Tibial nerve (tissue), 4 donors: Measurements from ENCODE around the gene PCDH9. TPM values are rescaled to one million over a fixed set of nuclear protein-coding genes. Genes with fewer than 3 reads are reported as not detected.

Experiments
- DNase-seq, 2 donors: peaks; one replicate each; pipeline ENCODE4 v3.0.0-alpha.2; 2019; ENCODE audit warnings: low spot score in 2 of 2
- H3K27ac ChIP-seq, 4 donors: fragments of 200-600 bp; sonication (generic) in 3 of 4; one replicate each; pipeline ENCODE4 v1.5.1; 2017 to 2019; ENCODE audit warnings: mild to moderate bottlenecking in 1 of 4
- H3K27me3 ChIP-seq, 2 donors: fragments of 200-600 bp; sonication (generic) in 1 of 2; one replicate each; pipeline versions ENCODE4 v1.5.1 to v1.6.0; 2017 to 2019
- H3K36me3 ChIP-seq, 3 donors: fragments of 200-600 bp; sonication (generic); one replicate each; pipeline ENCODE4 v1.5.1; 2018 to 2019
- H3K4me1 ChIP-seq, 4 donors: fragments of 200-600 bp; sonication (generic) in 3 of 4; one replicate each; pipeline ENCODE4 v1.5.1; 2017 to 2019
- H3K4me3 ChIP-seq, 4 donors: fragments of 200-600 bp; sonication (generic) in 3 of 4; one replicate each; pipeline ENCODE4 v1.5.1; 2017 to 2019; ENCODE audit warnings: mild to moderate bottlenecking in 1 of 4, moderate library complexity in 1 of 4
- H3K9me3 ChIP-seq, 4 donors: fragments of 200-600 bp; sonication (generic) in 3 of 4; one replicate each; pipeline ENCODE4 v1.5.1; 2017 to 2019
- CTCF ChIP-seq, 5 experiments: fragments of 200-600 bp in 3 of 5; fragments of 450-650 bp in 2 of 5; sonication (generic) in 3 of 5; IDR thresholded peaks; one replicate each; pipeline ENCODE4 v1.5.1; 2016 to 2019; ENCODE audit warnings: antibody characterized with exemption in 5 of 5, mild to moderate bottlenecking in 3 of 5, moderate library complexity in 2 of 5
- EP300 ChIP-seq, 2 donors: sonication (generic); formaldehyde crosslinking; IDR thresholded peaks; one replicate each; pipeline ENCODE4 v1.6.1; 2017; ENCODE audit warnings: antibody characterized with exemption in 2 of 2, mild to moderate bottlenecking in 1 of 2
- POLR2A ChIP-seq, 2 donors: fragments of 450-650 bp; IDR thresholded peaks; one replicate each; pipeline ENCODE4 v1.6.1; 2017; ENCODE audit warnings: antibody characterized with exemption in 2 of 2, mild to moderate bottlenecking in 2 of 2, moderate library complexity in 2 of 2
- WGBS, 2 donors: methylation state at CpG; one replicate each; pipeline ENCODE4 v1.1.5; 2018; 5-methylcytosine and 5-hydroxymethylcytosine counted together
- total RNA-seq, 4 donors: library from RNA; depleted of rRNA; stranded (reverse); fragments of >200 nt; gene quantifications; one replicate each; pipeline ENCODE4 v1.1.0, GENCODE V29; 2016

PCDH9 gene
- total RNA-seq, 4 donors from 2014 or later, result 11.8 to 28.6 (median 14.4) TPM

GRCh38 chr13:66391322-66391721 is 838.8 kb downstream of the PCDH9 start:
- H3K27ac ChIP-seq, result no peak overlapping the region
- no peaks in the 10 kb centered on the region for H3K27me3 ChIP-seq
- no peaks in the 10 kb centered on the region for H3K4me1 ChIP-seq
- H3K4me3 ChIP-seq, result no peak overlapping the region
- no peak for DNase-seq
- TF ChIP-seq POLR2A (IDR thresholded peaks at IDR 0.05) (no peak), EP300 (IDR thresholded peaks at IDR 0.05) (no peak), CTCF (IDR thresholded peaks at IDR 0.05) (no peak)
- H3K36me3 ChIP-seq, result no peaks in the 10 kb centered on the region
- no peaks in the 10 kb centered on the region for H3K9me3 ChIP-seq
- 95% methylated on average over 1 of the region's 1 CpG for WGBS, 2 donors

- DNase-seq, result no peak
- no peaks in the 10 kb centered on the region for H3K36me3 ChIP-seq
- no peaks in the 10 kb centered on the region for H3K4me1 ChIP-seq
- H3K4me3 ChIP-seq, result no peak overlapping the region
- 95 to 97% methylated on average over 3 of the region's 3 CpGs for WGBS, 2 donors
- no peaks in the 10 kb centered on the region for H3K27me3 ChIP-seq
- no peak overlapping the region for H3K27ac ChIP-seq
- TF ChIP-seq EP300 (IDR thresholded peaks at IDR 0.05) (no peak), POLR2A (IDR thresholded peaks at IDR 0.05) (no peak), CTCF (IDR thresholded peaks at IDR 0.05) (no peak)
- H3K9me3 ChIP-seq, result no peaks in the 10 kb centered on the region
Observed at GRCh38 chr13:66378894-66379293, 851.2 kb downstream of the PCDH9 start.

- Histone ChIP-seq H3K27me3 (no peaks in the 10 kb centered on the region), H3K9me3 (no peaks in the 10 kb centered on the region), H3K4me3 (no peak overlapping the region), H3K4me1 (no peaks in the 10 kb centered on the region), H3K27ac (no peak overlapping the region), H3K36me3 (no peaks in the 10 kb centered on the region)
- 63 to 69% methylated on average over 2 of the region's 2 CpGs for WGBS, 2 donors
- DNase-seq, result no peak
- TF ChIP-seq EP300 (IDR thresholded peaks at IDR 0.05) (no peak), CTCF (IDR thresholded peaks at IDR 0.05) (no peak), POLR2A (IDR thresholded peaks at IDR 0.05) (no peak)
Observed at GRCh38 chr13:66377569-66377968, 852.6 kb downstream of the PCDH9 start.

GRCh38 chr13:66375756-66376155 is 854.4 kb downstream of the PCDH9 start:
- no peaks in the 10 kb centered on the region for H3K27me3 ChIP-seq
- no peak for DNase-seq
- TF ChIP-seq POLR2A (IDR thresholded peaks at IDR 0.05) (no peak), CTCF (IDR thresholded peaks at IDR 0.05) (no peak), EP300 (IDR thresholded peaks at IDR 0.05) (no peak)
- WGBS, 2 donors, result 47 to 55% methylated on average over 2 of the region's 2 CpGs
- H3K36me3 ChIP-seq, result no peaks in the 10 kb centered on the region
- H3K4me3 ChIP-seq, result no peak overlapping the region
- no peak overlapping the region for H3K27ac ChIP-seq
- H3K9me3 ChIP-seq, result no peaks in the 10 kb centered on the region
- no peaks in the 10 kb centered on the region for H3K4me1 ChIP-seq

- Histone ChIP-seq H3K27me3 (no peaks in the 10 kb centered on the region), H3K27ac (no peak overlapping the region), H3K4me1 (peaks cover 0 to 3% (median 0%) of the 10 kb centered on the region in 4 donors), H3K4me3 (no peak overlapping the region), H3K36me3 (no peaks in the 10 kb centered on the region), H3K9me3 (no peaks in the 10 kb centered on the region)
- no peak for TF ChIP-seq EP300 (IDR thresholded peaks at IDR 0.05)
- no peak for TF ChIP-seq CTCF (IDR thresholded peaks at IDR 0.05)
- TF ChIP-seq POLR2A (IDR thresholded peaks at IDR 0.05), result no peak
- WGBS, 2 donors, result 25 to 36% methylated on average over 1 of the region's 1 CpG
- no peak for DNase-seq
Observed at GRCh38 chr13:66369666-66370065, 860.5 kb downstream of the PCDH9 start.
